Activated CD4-positive, alpha-beta T cell treated with anti-CD3 and anti-CD28 coated beads, Interleukin-2, Interleukin-6, amounts not matched to agents 100 ng/mL and 50 ng/mL, durations not matched to agents 16 hours and 8 hours (primary cell): ENCODE results near the gene HDAC4.

Source experiments
- DNase-seq: peaks from one replicate; pipeline ENCODE4 v3.0.0-alpha.2; 2020

The HDAC4 gene

DNA sequence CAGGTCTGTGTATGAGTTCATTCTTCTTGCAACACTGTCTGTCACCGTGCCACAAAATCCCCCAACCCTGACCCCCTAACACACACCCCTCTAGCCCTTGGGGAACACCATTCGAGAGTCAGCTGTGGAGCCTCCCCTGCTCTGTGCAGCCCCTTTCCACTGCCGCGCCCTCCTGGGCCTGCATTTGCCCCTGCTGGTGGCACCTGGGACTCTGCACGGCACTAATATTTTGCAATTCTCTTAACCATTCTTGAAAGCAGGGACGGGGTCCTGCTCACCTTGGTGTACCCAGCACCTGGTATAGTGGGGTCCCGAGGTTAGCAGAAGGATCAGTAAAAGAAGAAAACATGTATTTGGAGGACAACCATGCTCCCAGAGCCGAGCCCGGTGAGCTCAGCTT lies 124.0 kb downstream of the HDAC4 start:
- DNase-seq, result no peak

DNA sequence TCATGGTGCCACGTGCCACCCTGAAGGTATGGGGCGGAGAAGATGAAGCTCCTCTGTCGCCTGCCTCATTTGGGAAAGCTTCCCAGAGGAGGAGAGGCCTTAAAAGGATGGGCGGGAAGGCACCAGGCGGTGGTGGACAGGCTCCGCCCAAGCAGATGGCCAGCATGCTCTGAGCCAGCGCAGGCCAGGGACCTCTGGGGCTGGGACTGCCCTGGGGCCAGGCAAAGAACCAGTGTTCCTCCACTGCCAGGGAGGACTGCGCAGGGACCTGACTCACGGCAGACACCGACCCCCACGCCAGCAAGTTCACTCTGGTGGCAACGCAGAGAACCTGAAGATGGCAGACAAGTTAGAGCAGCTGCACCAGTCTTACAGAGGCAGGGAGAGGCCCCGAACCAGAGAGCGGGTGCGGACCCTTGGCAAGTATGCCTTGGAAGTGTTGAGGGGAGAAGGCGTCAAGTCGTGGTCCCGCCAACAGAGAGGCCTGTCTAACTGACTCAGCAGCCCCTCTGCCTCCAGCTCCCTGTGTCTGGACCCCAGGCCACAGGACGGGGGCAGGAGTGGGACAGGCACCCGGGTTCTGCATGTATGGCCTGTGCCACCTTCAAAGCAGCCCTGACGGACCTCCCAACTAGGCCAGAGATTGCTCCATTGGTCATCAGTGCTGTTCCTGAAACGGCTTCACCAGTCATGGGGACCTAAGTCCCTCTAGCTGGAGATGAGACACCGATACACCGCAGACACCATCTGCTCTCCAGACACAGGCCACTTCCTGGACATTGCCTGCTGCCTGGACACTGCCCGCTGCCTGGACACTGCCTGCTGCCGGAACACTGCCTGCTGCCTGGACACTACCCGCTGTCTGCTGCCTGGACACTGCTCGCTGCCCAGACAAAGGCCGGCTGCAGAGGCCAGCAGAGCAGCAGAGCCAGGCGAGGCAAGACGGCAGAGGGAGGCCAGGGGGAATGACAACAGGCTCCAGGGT lies 124.7 kb downstream of the HDAC4 start:
- DNase-seq, result no peak

DNA sequence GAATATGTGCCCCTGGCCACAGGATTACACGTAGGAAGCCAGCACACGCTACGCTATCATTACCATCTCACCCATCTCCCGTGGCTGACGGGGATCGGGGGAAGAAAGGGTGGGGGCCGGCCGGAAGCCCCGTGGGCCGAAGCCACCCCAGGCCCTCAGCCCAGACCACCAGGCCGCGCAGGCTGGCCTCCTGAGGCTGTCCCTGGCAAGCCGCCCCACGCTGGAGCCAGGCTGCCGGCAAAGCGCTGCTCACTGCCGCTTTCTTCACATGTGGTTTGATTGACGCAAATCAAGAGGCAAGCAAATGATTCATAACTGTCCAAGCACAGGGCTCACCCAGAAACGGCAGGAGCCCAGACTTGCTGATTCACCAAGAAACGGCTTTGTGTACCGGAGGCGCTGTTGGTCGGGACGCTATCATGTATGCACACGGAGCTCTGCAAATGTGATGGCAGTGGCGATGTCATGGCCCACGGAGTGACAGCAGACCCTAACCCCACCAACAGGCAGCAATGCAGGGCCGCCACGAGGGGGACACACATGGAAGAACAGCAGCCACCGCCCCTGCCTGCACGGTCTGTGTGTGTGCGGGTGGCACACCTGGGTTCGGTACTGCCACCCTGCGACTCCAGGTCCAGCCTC lies 125.7 kb downstream of the HDAC4 start:
- DNase-seq, result peak; percentile 95

DNA sequence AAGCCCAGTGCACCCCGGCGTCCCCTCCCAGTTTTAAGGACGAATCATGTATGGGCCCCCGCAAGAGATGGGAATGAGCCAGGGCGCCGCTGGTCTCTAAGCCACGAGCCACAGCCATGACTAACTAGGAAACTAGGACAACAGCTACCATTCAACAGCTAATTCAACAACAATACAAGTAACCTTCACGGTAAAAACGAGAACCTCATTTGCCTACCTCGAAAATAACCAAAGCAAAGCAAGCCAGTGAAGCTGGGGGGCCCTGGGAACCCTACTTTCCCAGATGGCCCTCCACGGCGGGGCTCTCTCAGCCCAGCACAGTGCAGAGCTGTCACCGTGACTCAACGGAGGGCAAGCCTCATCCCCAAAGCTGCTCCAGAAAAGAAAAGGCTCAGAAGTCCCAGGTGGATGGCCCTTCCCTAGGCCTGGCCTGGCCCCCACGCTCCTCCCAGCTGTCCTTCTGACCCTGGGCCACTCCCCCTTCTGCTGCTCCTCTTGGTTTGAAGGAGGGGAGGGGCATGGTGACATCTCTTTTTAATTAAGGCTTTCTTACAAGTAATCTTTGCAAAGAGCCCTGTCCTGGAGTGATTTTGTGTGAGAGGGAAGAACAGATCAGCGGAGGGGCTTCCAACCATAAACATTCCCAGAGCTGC lies 126.3 kb downstream of the HDAC4 start:
- DNase-seq, result peak; percentile 57

DNA sequence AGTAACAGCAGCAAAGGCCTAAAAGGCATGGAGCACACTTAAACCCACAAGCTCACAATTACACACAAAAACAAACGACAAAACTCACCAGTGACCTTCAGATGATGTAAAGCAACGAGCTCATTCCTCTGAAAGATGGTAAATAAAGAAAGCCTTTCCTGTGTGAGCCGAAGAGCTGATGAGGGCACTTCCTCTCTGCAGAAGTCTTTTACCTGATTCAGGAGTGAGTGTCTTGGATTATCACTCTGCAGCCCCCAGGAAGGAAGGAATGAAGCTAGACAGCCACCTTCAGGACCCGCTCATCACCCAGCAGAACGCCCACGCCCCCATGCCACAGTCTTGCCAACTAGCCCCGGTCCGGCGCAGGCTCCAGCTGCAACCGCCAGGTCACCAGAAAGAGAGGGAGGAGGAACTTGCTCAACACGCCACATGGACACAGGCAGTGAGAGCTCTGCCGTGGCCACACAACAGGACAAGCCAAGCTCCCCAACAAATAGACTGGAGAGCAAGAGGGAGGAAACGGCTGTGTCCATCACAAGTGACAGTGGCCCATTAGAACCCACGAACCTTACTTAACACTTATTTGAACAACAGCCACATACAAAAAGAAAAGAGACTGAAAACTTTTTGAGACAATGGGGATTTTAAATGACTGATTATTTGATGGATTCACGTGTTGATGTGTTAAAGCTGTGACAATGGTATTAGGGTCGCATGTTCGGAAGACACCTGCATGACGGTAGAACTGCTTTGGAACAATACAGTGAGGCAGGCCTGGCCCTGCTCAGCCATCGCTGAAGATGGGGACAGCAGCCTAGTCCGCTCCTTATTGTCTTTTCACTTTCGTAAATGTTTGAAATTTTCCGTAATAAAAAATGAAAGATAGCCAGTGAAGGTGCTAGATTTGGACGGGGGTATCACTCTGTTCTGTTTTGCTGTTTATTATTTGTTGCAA lies 127.3 kb downstream of the HDAC4 start:
- no peak for DNase-seq

DNA sequence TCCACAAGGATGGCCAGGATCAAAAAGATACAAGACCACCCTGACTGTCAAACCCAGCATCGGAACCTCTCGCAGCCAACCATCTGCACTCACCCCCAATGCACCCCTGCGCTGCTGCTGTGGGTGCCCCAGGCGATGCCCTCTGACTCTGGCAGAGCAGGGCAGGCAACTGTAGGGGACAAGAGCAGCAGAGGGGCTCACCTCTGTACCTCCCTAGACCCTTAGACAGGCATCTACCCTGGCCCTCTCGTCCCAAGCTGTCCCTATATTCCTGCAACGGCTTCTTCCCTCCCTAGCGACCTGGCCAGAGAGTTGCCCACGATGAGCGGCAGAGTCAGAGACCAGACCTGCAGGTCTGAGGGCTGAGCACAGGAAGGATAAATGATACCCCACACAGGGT lies 128.2 kb downstream of the HDAC4 start:
- DNase-seq, result no peak

DNA sequence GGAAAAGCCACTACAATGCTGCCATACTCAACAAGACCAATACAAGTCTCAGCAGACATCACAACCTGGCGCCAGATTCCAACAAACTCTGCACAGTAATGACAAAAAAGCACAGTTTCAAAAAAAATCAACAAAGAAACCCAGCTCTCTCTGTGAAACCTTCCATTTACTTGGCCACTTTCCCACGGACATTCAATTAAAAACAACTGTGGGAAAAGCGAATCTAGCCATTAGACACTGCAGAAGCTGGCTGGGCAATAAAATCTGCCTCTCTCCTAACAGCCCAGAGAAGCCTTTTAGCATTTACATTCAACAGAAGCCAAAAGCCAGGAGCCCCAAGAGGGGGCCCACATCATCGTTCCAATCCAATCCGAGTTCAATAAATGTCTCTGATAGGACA lies 128.9 kb downstream of the HDAC4 start:
- DNase-seq, result no peak

DNA sequence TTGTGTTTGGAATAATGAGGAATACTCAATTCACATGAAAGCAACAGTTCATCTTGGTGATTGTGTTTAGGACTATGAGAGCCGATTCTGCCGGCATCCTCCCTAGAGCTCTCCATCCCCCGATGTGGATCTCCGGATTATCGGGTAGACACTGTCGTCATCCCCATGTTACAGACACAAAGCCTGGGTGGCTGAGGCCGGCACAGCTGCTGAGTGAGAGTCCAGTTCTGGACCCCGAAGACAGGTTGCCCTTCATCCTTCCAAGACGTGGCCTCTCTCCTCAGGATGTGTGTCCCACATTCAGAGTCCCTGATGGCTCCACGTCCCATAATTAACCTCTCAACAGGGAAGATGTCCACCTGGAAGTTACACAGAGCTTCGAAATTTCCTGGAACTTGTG lies 129.3 kb downstream of the HDAC4 start:
- no peak for DNase-seq

DNA sequence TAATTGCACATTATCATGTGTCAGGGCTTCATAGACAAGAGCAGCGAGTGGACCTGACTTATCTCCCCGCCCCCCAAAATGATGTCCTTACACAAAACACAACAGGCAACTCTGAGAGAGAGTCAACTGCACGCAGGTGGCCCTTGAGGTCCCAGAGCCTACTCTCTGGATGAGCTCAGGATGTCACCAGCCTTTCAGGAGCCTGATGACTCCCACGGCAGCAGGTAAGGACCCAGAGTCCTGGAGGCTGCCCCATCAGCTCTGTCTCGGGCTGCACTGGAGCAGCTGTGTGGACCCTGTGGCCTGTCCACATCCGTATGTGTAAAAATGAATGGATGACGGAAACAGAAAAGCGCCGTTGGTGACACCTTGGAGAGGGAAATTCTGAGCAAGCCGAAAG lies 130.9 kb downstream of the HDAC4 start:
- DNase-seq, result no peak

DNA sequence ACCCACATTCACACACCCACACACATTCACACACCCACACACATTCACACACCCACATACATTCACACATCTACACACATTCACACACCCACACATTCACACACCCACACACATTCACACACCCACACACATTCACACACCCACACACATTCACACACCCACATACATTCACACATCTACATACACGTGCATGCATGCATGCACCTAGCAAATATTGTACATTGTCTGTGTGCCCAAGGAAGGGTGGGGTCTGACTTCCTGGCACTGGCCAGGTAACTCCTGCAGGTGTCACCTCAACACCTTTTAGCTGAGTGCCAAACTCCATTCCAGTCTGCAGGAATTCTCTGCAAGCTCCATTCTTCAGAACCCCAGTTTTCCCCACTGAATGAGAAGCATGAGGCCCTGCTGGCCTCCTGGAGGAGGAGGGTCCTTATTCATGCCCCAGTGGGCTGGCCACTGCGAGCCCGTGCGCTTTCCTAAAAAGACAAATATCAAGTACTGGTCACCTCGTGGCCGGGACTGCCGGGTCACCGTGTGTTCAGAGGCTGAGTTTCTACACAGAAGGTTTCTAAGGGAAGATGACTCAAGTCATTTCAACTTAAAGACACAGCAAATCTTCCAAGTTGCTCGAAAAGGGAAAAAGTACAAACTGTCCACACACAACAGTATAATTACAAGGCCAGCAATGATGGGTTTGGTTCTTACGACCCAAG lies 131.5 kb downstream of the HDAC4 start:
- DNase-seq, result no peak

DNA sequence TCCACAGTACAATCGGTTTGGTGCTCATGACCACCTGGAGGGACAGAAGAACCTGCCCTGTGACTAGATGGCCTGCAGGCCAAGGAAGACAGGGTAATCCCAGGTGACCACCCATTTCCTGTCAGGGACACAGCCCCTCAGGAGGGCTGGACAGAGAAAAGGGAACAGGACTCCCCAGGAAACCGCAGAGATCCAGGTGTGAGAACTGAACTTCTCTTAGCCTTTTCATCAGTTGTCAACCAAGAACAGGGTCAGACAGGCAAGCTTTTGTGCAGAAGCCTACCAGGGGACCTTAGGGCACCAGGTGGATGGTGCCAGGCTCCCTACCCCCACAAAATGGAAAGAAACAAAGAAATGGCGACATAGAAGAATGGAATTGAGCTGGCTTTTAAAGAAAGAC lies 132.3 kb downstream of the HDAC4 start:
- no peak for DNase-seq

DNA sequence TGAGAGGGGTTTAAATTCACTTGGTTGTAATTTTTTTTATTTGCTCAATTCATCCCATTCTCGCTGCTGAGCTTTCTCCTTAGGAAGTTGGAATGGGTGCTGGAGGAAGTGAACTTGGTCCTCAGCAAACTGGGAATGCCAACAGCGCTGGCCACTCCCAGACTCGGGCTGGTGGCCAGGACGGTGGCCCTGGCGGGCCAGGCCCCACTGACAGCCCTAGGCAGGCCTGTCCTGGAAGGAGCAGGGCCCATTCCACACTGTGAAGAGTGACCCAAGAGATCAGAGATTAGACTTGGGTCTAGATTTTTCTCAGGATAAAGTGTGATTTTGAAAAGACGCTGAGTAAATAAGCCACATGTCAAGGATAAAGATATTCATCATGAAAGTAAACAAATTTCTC lies 132.7 kb downstream of the HDAC4 start:
- DNase-seq, result no peak

DNA sequence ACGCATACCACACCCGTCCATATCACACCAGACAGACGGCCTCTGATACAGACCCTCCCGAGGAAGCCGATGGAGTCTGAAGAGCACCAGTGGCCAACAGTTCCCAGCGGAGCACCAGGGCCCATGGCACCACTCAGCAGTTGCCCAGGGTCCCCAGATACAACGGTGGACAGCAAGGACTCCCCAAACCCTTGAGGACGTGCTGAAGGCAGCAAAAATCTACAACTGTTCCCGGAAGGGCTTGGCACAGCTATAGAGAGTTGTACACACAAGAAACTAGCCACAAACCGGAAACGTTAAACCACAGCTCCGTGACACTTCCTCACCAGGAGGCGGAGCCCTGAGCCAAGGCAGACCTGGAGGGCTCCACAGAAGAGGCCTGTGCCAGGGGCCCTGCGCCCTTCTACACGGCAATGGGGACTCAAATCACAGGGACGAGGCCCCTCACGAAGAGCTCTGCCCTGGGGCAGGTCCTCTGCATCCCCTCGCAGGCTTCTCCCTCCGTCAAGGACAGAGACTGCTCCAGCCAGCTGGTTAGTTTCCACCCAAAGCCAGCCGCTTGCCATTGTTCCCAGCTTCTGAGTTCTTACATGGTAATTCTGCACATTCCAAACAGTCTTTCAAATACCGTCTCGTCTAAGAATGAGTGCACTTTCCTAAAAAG lies 133.4 kb downstream of the HDAC4 start:
- peak; percentile 96 for DNase-seq

DNA sequence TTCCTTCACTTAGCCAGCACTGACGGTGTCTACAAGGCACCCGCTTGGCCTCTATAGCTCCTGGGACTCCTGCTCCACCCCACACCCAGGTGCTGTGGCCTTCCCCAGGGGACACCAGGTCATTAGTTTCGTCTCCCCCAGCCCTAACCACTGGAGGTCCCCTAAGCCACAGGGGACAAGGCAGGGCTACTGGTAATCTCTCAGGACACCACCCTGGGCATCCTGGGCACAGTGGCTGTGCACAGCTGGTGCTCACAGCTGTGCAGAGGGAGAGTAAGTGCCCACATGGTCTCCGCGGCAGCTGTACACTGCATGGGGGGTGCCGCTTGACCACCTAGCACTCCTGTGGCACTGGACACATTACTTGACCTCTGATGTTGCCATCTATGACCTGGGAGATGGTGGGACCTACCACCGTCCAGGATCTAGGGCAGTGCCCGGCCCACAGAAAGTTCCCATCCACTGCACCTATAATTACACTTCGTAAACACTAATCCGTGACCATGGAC lies 134.0 kb downstream of the HDAC4 start:
- no peak for DNase-seq

DNA sequence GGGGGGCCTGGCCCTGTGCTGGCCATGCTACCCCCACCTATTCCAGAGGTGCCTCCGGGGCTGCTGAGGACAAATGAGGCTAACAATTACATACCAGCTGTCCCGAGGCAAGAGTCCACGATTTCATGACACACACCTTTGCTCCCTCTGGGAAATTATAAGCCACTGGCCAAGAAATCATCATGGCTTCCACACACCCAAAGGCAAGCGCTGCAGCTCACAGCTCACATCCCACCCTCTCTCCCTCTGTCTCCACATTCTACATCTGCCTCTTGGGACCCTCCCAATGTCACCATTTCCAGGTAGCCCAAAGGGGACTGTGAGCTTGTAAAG lies 134.4 kb downstream of the HDAC4 start:
- no peak for DNase-seq

DNA sequence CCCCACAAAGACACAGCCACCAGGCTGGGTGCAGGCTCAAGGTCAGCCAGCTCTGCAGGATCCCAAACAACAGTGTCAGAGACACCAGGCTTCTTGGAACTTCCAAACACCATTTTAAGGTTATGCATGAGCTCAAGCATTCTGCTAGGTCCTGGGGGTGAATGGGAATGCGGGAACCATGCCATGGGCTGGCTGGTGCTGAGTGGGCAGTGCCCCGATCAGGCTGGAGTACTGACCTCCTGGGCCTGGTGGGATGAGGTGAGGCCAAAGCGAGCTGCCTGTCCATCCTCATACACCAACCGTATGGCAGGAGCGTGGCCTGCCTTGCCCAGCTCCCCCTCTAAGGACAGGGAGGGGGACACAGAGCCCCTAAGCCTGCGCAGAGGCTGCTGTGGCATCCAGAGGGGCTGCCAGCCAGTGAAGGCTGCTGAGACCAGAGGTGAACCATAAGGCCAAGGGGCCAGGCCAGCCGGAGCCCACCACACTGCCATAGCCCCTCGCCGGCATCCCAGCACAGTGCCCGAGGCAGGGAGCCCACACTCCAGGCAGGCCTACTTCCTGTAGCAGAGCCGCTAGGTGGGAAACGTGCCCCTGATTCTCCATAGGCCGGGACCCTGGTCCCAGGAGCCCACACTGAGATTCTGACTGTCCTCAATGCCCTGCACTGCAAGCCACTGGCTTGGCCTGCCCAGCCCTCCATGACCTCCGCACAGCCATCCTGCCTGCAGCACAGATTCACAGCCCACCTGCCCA lies 135.0 kb downstream of the HDAC4 start:
- DNase-seq, result no peak

DNA sequence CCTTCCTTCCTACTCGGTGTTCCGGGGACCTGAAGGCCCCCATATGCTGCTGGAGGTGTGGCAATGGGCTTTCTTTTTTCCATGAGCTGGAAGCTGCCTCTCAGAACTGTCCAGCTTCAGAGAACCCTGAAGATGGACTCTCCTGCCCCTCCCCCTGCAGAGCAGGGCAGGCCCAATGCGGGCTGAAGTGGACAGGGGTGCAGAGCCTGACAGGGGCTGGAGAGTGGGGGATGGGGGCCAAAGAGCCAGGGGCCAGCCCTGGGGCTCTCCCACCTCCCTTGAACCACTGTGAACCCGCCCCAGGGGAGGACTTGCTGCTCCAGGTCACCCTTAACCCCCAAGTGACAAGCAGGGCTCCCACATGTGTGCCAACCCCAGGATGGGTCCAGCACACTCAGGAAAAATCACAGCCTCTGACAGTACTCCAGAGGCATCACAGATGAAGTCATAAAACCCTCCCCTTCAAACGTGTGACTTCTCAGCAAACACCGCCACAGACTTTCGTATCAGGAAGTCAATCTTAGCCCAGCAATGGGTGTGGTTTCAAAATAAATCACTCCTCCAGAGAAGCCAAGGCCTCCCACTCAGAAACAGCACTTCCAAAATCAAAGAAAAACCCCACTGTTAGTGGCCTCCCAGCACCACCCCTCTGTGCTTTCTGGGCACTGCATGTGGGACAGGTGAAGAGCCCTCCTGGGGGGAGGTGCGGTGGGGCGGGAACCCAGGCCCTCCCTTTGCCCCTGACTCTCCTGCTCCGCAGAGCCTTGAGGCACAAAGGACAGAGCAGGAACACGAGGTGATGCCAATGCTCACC lies 135.8 kb downstream of the HDAC4 start:
- peak; percentile 92 for DNase-seq

DNA sequence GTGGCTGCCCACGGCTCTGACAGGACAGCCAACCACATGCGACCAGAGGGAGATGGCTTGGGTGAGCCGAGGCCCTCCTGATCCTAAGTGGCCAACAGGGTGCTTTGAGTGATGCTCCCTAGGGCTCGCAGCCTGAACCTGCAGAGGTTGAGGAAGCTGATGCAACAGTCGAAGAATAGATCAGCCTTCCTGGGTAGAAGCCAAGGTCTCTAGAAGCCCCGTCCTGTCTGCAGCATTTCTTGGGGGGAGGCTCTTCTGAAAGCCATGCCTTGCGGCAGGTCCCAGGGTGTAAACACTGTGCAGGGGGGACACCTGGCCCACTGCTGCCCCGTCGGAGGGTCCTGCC lies 136.4 kb downstream of the HDAC4 start:
- peak; percentile 78 for DNase-seq

DNA sequence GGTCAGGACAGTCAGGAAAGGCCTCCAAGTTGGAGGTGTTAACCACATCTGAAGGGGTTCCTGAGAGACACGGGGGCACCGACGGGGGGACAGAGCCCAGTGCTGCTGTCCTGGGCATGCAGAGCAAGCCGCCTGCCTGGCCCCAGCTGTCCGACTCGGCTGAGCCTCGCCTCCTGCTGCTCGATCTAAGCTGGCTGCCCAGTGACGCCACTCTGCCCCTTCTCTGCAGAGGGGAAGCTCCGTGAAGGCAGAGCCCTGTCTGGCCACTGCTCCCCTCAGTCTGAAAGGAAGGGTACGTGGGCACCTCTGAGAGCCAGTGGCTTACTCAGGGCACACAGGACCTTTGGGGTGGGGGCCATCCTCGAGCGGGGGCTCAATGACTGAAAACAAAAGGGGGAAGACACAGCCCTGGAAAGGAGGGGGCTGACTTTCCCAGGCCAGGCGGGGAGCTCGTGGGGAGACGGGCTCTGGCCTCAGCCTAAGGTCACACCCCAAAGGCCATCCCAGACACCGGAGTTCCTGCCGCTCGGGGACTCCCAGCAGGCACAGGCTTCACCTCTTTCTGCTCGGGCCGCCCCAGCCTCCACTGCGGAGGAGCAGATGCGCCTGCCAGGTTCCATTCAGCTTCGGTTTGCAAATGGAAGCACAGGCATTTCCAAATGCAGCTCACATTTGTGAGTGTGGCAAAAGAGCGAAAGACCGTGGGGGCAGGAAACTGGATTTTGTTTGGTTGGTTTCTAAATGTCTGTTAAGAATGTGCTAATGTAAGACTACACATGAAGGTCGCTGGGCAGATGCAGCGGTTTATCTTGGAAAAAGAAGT lies 136.9 kb downstream of the HDAC4 start:
- DNase-seq, result no peak
